GM12865 (cell line): ENCODE data around the gene ANGPTL2.

ENCODE experiments used
- DNase-seq: peaks from one replicate; pipeline ENCODE4 v3.0.0; 2010; ENCODE audit warnings: low read depth
- H3K4me3 ChIP-seq: 2 replicates; pipeline ENCODE4 v1.5.1; 2011; ENCODE audit warnings: mild to moderate bottlenecking, low read depth, low read length, control low read depth
- CTCF ChIP-seq: IDR thresholded peaks from 2 replicates; pipeline ENCODE4 v1.5.1; 2011; ENCODE audit warnings: low read length, control low read depth, low read depth, inconsistent platforms; ENCODE audit not compliant: insufficient read depth; ENCODE audit errors: missing control alignments

The ANGPTL2 gene

GRCh38 chr9:127081250-127082185 is 40.9 kb downstream of the ANGPTL2 start:
- no peak overlapping the region for H3K4me3 ChIP-seq
- no peak for TF ChIP-seq CTCF
- no peak for DNase-seq

GRCh38 chr9:127079446-127080140 is 42.8 kb downstream of the ANGPTL2 start:
- DNase-seq: no peak
- TF ChIP-seq CTCF: no peak
- H3K4me3 ChIP-seq: no peak overlapping the region

- TF ChIP-seq CTCF: no peak
Observed at GRCh38 chr9:127078988-127079387, 43.4 kb downstream of the ANGPTL2 start.

GRCh38 chr9:127078336-127078735 is 44.1 kb downstream of the ANGPTL2 start:
- DNase-seq: no peak
- no peak for TF ChIP-seq CTCF
- H3K4me3 ChIP-seq: no peak overlapping the region

More at GRCh38 chr9:127078988-127079387, 43.4 kb downstream of the ANGPTL2 start:
- DNase-seq: no peak
- no peak overlapping the region for H3K4me3 ChIP-seq

GRCh38 chr9:127077644-127077946 is 44.8 kb downstream of the ANGPTL2 start:
- DNase-seq: no peak
- H3K4me3 ChIP-seq: no peak overlapping the region
- TF ChIP-seq CTCF: no peak

GRCh38 chr9:127076860-127077643 is 45.4 kb downstream of the ANGPTL2 start:
- DNase-seq: no peak
- H3K4me3 ChIP-seq: no peak overlapping the region
- no peak for TF ChIP-seq CTCF
